PFSK-1 (cell line): ENCODE data around the gene HYAL3. TPM values are rescaled to one million over a fixed set of nuclear protein-coding genes. Genes with fewer than 3 reads are reported as not detected.
A peak's percentile ranks its signal among the peaks of the same experiment; 100 is the strongest.

Experiments used
- FOXP2 ChIP-seq: optimal IDR thresholded peaks from 2 replicates; pipeline ENCODE3; 2011; ENCODE audit warnings: borderline replicate concordance, control low read depth, inconsistent platforms; ENCODE audit not compliant: insufficient read depth; ENCODE audit errors: extremely low read length, extremely low read depth
- POLR2AphosphoS5 ChIP-seq: IDR thresholded peaks from 2 replicates; pipeline ENCODE4 v1.6.1; 2012; ENCODE audit warnings: low read depth, mild to moderate bottlenecking, control low read depth, low read length, moderate library complexity
- SIN3A ChIP-seq: IDR thresholded peaks from 2 replicates; pipeline ENCODE4 v1.6.1; 2012; ENCODE audit warnings: mild to moderate bottlenecking, low read length, moderate library complexity, borderline replicate concordance; ENCODE audit not compliant: insufficient read depth
- TAF1 ChIP-seq: IDR thresholded peaks from 2 replicates; pipeline ENCODE4 v1.6.1; 2012; ENCODE audit warnings: low read length, control low read depth, borderline replicate concordance; ENCODE audit not compliant: insufficient read depth
- polyA plus RNA-seq: library from polyadenylated mRNA; unstranded; fragments of >200 nt; gene quantifications from one replicate; pipeline ENCODE4 v1.2.1, GENCODE V29; 2012; ENCODE audit warnings: low read depth, missing spikeins; ENCODE audit not compliant: insufficient read length
- TF ChIP-seq, protein P1 (sequence below), 2 experiments: IDR thresholded peaks; 2 replicates each; pipeline versions ENCODE4 v1.6.1 to v1.8.0; 2011 to 2012; ENCODE audit warnings: low read depth in 2 of 2, low read length in 2 of 2, control low read depth in 1 of 2, inconsistent platforms in 1 of 2, mild to moderate bottlenecking in 1 of 2, moderate library complexity in 1 of 2; ENCODE audit not compliant: insufficient read depth in 1 of 2

HYAL3 gene, protein sequence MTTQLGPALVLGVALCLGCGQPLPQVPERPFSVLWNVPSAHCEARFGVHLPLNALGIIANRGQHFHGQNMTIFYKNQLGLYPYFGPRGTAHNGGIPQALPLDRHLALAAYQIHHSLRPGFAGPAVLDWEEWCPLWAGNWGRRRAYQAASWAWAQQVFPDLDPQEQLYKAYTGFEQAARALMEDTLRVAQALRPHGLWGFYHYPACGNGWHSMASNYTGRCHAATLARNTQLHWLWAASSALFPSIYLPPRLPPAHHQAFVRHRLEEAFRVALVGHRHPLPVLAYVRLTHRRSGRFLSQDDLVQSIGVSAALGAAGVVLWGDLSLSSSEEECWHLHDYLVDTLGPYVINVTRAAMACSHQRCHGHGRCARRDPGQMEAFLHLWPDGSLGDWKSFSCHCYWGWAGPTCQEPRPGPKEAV
- 3.8 TPM for polyA plus RNA-seq

DNA sequence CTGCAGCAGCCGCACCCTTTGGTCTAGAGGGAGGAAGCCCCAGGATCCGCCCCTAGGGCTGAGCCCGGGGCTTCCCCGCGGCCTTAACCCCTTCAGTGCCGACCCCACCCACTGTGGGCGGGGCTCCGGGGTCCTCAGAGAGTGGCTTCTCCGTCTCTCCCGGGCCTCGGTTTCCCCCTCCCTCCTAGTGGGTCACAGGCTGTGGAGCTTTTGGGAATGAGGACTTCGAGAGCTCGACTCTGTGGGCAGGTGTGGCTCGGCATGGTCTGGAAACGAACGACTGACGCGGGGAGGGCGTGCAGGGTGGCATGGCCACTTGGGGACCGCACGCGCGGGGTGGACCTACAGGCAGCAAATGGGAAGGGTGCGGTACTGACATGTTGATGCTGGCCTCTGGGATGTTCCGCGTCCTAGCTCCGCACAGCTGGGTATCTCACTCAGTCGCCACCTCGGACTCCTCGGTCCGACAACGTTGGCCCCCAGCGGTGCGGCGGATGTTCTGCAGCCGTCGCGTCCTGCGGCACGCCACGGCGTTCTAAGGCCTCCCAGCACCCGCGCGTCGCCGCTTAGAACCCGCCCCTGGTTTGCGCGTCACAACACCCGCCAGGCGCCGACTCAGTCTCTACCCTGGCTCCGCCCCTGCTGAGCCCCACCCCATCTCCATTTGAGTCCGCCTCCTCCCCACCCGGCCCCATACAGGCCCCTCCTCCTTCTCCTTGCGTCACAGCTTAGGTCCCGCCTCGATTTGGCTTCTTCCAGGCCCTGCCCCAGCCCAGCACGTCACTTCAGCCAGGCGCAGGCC is at the start of gene HYAL3, which contains the start of gene NAA80:
Gene HYAL3 (minus strand): TSS at position 570 of the 802 bp plus-strand sequence. CDS start 3,803 bp downstream, outside the sequence.
Gene NAA80 (minus strand): TSS at position 570 of the 802 bp plus-strand sequence. CDS start 1,942 bp downstream, outside the sequence.
- TF ChIP-seq, protein P1, sequence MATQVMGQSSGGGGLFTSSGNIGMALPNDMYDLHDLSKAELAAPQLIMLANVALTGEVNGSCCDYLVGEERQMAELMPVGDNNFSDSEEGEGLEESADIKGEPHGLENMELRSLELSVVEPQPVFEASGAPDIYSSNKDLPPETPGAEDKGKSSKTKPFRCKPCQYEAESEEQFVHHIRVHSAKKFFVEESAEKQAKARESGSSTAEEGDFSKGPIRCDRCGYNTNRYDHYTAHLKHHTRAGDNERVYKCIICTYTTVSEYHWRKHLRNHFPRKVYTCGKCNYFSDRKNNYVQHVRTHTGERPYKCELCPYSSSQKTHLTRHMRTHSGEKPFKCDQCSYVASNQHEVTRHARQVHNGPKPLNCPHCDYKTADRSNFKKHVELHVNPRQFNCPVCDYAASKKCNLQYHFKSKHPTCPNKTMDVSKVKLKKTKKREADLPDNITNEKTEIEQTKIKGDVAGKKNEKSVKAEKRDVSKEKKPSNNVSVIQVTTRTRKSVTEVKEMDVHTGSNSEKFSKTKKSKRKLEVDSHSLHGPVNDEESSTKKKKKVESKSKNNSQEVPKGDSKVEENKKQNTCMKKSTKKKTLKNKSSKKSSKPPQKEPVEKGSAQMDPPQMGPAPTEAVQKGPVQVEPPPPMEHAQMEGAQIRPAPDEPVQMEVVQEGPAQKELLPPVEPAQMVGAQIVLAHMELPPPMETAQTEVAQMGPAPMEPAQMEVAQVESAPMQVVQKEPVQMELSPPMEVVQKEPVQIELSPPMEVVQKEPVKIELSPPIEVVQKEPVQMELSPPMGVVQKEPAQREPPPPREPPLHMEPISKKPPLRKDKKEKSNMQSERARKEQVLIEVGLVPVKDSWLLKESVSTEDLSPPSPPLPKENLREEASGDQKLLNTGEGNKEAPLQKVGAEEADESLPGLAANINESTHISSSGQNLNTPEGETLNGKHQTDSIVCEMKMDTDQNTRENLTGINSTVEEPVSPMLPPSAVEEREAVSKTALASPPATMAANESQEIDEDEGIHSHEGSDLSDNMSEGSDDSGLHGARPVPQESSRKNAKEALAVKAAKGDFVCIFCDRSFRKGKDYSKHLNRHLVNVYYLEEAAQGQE (IDR thresholded peaks at IDR 0.05; ENCODE audit: insufficient read depth in 1 of 2, low read depth in 2 of 2, low read length in 2 of 2): no peak; a peak in 1 of 4 replicates
- TF ChIP-seq TAF1 (peak; percentile 66; the same call in 1 of the 2 replicates), SIN3A (no peak), POLR2AphosphoS5 (peak; percentile 60), FOXP2 (no peak)

DNA sequence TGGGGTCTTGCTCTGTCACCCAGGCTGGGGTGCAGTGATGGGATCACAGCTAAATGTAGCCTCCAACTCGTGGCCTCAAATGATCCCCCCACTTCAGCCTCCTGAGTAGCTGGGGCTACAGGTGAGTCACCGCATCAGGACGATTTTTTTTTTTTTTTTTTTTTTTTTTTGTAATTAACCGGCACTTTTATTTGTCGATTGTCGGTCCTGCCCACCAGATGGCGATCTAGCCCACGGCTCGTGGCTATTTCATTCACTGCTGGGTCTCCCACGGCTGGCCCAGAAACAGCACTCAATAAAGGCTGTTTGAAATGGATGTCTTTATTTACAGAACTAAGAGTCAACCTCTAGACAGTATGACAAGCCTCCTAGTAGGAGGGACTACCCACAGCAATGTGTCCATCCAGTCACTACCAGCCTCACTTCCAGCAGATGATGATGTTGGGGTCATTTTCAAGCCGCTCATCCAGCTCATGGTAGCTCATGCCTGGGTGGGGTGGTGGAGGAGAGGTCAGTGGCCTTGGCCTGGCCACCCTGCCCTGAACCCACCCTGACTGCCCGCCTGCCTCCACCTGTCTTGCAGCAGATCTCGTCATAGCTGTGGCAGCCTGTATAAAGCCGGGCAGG is 48.1 kb upstream of the HYAL3 start:
- TF ChIP-seq SIN3A (no peak), TAF1 (no peak), POLR2AphosphoS5 (no peak), FOXP2 (no peak)

DNA sequence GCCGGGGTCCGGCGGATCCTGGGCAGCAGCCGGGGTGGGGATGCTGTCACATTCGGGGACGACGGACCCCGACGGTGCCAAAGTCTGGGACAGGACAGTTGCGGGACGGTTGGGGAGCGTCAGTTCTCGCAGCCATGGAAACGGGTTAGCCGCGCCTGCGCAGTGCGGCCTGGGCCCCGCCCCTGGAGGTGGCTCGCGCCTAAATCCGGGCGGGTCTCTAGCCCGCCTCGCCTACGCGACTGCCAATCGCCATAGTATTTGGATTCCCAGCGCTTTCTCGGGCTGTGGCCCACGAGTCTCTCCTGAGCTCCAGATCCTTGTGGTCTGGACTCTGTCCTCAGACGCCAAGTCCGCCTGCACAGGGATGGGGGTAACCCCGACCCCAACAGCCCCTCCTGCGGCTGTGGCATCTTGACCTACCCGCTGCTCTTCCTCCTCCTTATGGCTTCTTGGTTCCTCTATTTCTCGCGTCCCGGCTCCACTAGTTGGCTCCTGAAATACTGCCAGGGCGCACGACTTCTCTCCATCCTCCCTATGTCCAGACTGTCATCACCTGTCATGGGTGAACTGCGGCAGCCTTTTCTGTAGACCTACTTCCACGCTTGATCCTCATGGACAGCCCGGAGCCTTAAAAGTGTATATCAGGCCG is 46.5 kb upstream of the HYAL3 start, which contains the start of gene ZMYND10:
Gene ZMYND10 (minus strand): TSS at position 147 of the 649 bp plus-strand sequence. CDS start 153 bp downstream, outside the sequence.
- TF ChIP-seq TAF1: no peak
- TF ChIP-seq POLR2AphosphoS5: no peak
- TF ChIP-seq, protein P1 (IDR thresholded peaks at IDR 0.05; ENCODE audit: insufficient read depth in 1 of 2, low read depth in 2 of 2, low read length in 2 of 2): no peak
- no peak for TF ChIP-seq SIN3A
- TF ChIP-seq FOXP2: no peak

- no peak for TF ChIP-seq POLR2AphosphoS5
- TF ChIP-seq, protein P1 (IDR thresholded peaks at IDR 0.05; ENCODE audit: insufficient read depth in 1 of 2, low read depth in 2 of 2, low read length in 2 of 2): no peak
- no peak for TF ChIP-seq FOXP2
- no peak for TF ChIP-seq SIN3A
- no peak for TF ChIP-seq TAF1
Measured at GRCh38 chr3:50345008-50345407, 45.8 kb upstream of the HYAL3 start.
